Measurements from ENCODE around the gene FRAS1.

GRCh38 chr4:78527103-78527502 is 470.0 kb downstream of the FRAS1 start:
- TF ChIP-seq EP300 (IDR thresholded peaks at IDR 0.05) (no peak), CTCF (IDR thresholded peaks at IDR 0.05) (no peak), POLR2A (IDR thresholded peaks at IDR 0.05) (no peak)
